Memory B cell (primary cell): Measurements from ENCODE around the gene COX6A1.

Experiments
- ATAC-seq: fragments of 150-1000 bp; cut with Tn5 transposase; 2 replicates; pipeline ENCODE4 v1.10.0; 2021; ENCODE audit warnings: low read depth, mild to moderate bottlenecking, moderate library complexity
- DNase-seq, 2 donors: peaks; one replicate each; pipeline ENCODE4 v3.0.0; 2022; ENCODE audit warnings: low spot score in 2 of 2
- H3K27ac Mint-ChIP-seq: one replicate; pipeline ENCODE4 v1.8.0; 2022; ENCODE audit warnings: mild to moderate bottlenecking, moderate library complexity, mixed read lengths
- H3K27me3 Mint-ChIP-seq: one replicate; pipeline ENCODE4 v1.8.0; 2022; ENCODE audit warnings: mixed read lengths
- H3K36me3 Mint-ChIP-seq: one replicate; pipeline ENCODE4 v1.8.0; 2022; ENCODE audit warnings: mild to moderate bottlenecking, mixed read lengths
- H3K4me1 Mint-ChIP-seq: one replicate; pipeline ENCODE4 v1.8.0; 2022; ENCODE audit warnings: mixed read lengths
- H3K4me3 Mint-ChIP-seq: one replicate; pipeline ENCODE4 v1.8.0; 2022; ENCODE audit warnings: mild to moderate bottlenecking, moderate library complexity, mixed read lengths
- H3K9me3 Mint-ChIP-seq: one replicate; pipeline ENCODE4 v1.8.0; 2022; ENCODE audit warnings: mixed read lengths

The COX6A1 gene

GRCh38 chr12:120467439-120467838 lies 29.5 kb downstream of the COX6A1 start:
- no peak for ATAC-seq
- H3K27me3 Mint-ChIP-seq: no peaks in the 10 kb centered on the region
- no peak for DNase-seq
- peak overlapping the region; percentile 22 for H3K4me3 Mint-ChIP-seq
- peaks cover 22% of the 10 kb centered on the region for H3K4me1 Mint-ChIP-seq
- peak overlapping the region; percentile 86 for H3K27ac Mint-ChIP-seq
- H3K36me3 Mint-ChIP-seq: peaks cover 16% of the 10 kb centered on the region
- H3K9me3 Mint-ChIP-seq: no peaks in the 10 kb centered on the region

GRCh38 chr12:120468325-120468820 lies 30.5 kb downstream of the COX6A1 start:
- Mint-ChIP-seq H3K36me3 (peaks cover 14% of the 10 kb centered on the region), H3K4me3 (peak overlapping the region; percentile 89), H3K27ac (peak overlapping the region; percentile 86), H3K4me1 (peaks cover 22% of the 10 kb centered on the region), H3K27me3 (no peaks in the 10 kb centered on the region), H3K9me3 (no peaks in the 10 kb centered on the region)
- no peak for ATAC-seq
- DNase-seq: no peak

- ATAC-seq: peak; percentile 54
- Mint-ChIP-seq H3K27me3 (no peaks in the 10 kb centered on the region), H3K36me3 (peaks cover 14% of the 10 kb centered on the region), H3K4me3 (peak overlapping the region; percentile 89), H3K9me3 (no peaks in the 10 kb centered on the region), H3K27ac (peak overlapping the region; percentile 86), H3K4me1 (peaks cover 22% of the 10 kb centered on the region)
- DNase-seq: peak in 1 of 2 donors; percentile 34
Measured at GRCh38 chr12:120468821-120469449, 31.0 kb downstream of the COX6A1 start.

- H3K27me3 Mint-ChIP-seq: no peaks in the 10 kb centered on the region
- H3K27ac Mint-ChIP-seq: peak within 1 kb of the TSS; percentile 86
- peaks cover 10% of the 10 kb centered on the region for H3K36me3 Mint-ChIP-seq
- DNase-seq (peak; percentile 98), ATAC-seq (peak; percentile 81)
- H3K9me3 Mint-ChIP-seq: no peaks in the 10 kb centered on the region
- H3K4me3 Mint-ChIP-seq: peak within 1 kb of the TSS; percentile 89
- H3K4me1 Mint-ChIP-seq: peaks cover 20% of the 10 kb centered on the region
Measured at GRCh38 chr12:120469450-120470149, 31.7 kb downstream of the COX6A1 start, which contains the start of gene SRSF9. Gene SRSF9, minus strand, starts transcription at chr12:120469748. Its CDS starts 139 bp downstream, at chr12:120469609.

- Mint-ChIP-seq H3K36me3 (peaks cover 7% of the 10 kb centered on the region), H3K27me3 (no peaks in the 10 kb centered on the region), H3K4me3 (peak overlapping the region; percentile 89), H3K27ac (peak overlapping the region; percentile 86), H3K9me3 (no peaks in the 10 kb centered on the region), H3K4me1 (peaks cover 19% of the 10 kb centered on the region)
- DNase-seq: no peak
- ATAC-seq: no peak
Measured at GRCh38 chr12:120470150-120470784, 32.4 kb downstream of the COX6A1 start.

GRCh38 chr12:120472521-120472920 lies 34.6 kb downstream of the COX6A1 start:
- Mint-ChIP-seq H3K27me3 (no peaks in the 10 kb centered on the region), H3K4me1 (peaks cover 9% of the 10 kb centered on the region), H3K4me3 (no peak overlapping the region), H3K36me3 (peaks cover under 1% of the 10 kb centered on the region), H3K9me3 (no peaks in the 10 kb centered on the region), H3K27ac (no peak overlapping the region)
- ATAC-seq (no peak), DNase-seq (no peak)

- H3K27ac Mint-ChIP-seq: no peak overlapping the region
- H3K27me3 Mint-ChIP-seq: no peaks in the 10 kb centered on the region
- no peaks in the 10 kb centered on the region for H3K9me3 Mint-ChIP-seq
- H3K4me1 Mint-ChIP-seq: peaks cover 4% of the 10 kb centered on the region
- DNase-seq (no peak), ATAC-seq (no peak)
- no peak overlapping the region for H3K4me3 Mint-ChIP-seq
- H3K36me3 Mint-ChIP-seq: no peaks in the 10 kb centered on the region
Measured at GRCh38 chr12:120473807-120474615, 36.1 kb downstream of the COX6A1 start.

GRCh38 chr12:120474616-120474960 lies 36.7 kb downstream of the COX6A1 start:
- H3K27ac Mint-ChIP-seq: no peak overlapping the region
- H3K9me3 Mint-ChIP-seq: no peaks in the 10 kb centered on the region
- no peaks in the 10 kb centered on the region for H3K36me3 Mint-ChIP-seq
- no peak for DNase-seq
- peaks cover 4% of the 10 kb centered on the region for H3K4me1 Mint-ChIP-seq
- no peaks in the 10 kb centered on the region for H3K27me3 Mint-ChIP-seq
- ATAC-seq: no peak
- H3K4me3 Mint-ChIP-seq: no peak overlapping the region

GRCh38 chr12:120475643-120476042 lies 37.7 kb downstream of the COX6A1 start:
- no peaks in the 10 kb centered on the region for H3K36me3 Mint-ChIP-seq
- H3K4me3 Mint-ChIP-seq: no peak overlapping the region
- no peaks in the 10 kb centered on the region for H3K4me1 Mint-ChIP-seq
- no peaks in the 10 kb centered on the region for H3K9me3 Mint-ChIP-seq
- H3K27me3 Mint-ChIP-seq: no peaks in the 10 kb centered on the region
- DNase-seq: no peak
- H3K27ac Mint-ChIP-seq: no peak overlapping the region
- no peak for ATAC-seq

GRCh38 chr12:120479458-120479857 lies 41.5 kb downstream of the COX6A1 start:
- ATAC-seq (no peak), DNase-seq (no peak)
- Mint-ChIP-seq H3K4me1 (peaks cover 2% of the 10 kb centered on the region), H3K27ac (no peak overlapping the region), H3K27me3 (no peaks in the 10 kb centered on the region), H3K9me3 (no peaks in the 10 kb centered on the region), H3K36me3 (no peaks in the 10 kb centered on the region), H3K4me3 (no peak overlapping the region)

- H3K4me1 Mint-ChIP-seq: peaks cover 2% of the 10 kb centered on the region
- no peaks in the 10 kb centered on the region for H3K27me3 Mint-ChIP-seq
- no peak overlapping the region for H3K27ac Mint-ChIP-seq
- no peak overlapping the region for H3K4me3 Mint-ChIP-seq
- DNase-seq (no peak), ATAC-seq (no peak)
- no peaks in the 10 kb centered on the region for H3K36me3 Mint-ChIP-seq
- H3K9me3 Mint-ChIP-seq: no peaks in the 10 kb centered on the region
Measured at GRCh38 chr12:120480211-120480610, 42.3 kb downstream of the COX6A1 start.

GRCh38 chr12:120481022-120481767 lies 43.3 kb downstream of the COX6A1 start:
- DNase-seq (no peak), ATAC-seq (no peak)
- no peak overlapping the region for H3K4me3 Mint-ChIP-seq
- no peaks in the 10 kb centered on the region for H3K27me3 Mint-ChIP-seq
- no peak overlapping the region for H3K27ac Mint-ChIP-seq
- no peaks in the 10 kb centered on the region for H3K9me3 Mint-ChIP-seq
- no peaks in the 10 kb centered on the region for H3K36me3 Mint-ChIP-seq
- H3K4me1 Mint-ChIP-seq: peaks cover 2% of the 10 kb centered on the region

- H3K27ac Mint-ChIP-seq: no peak overlapping the region
Measured at GRCh38 chr12:120483621-120484020, 45.7 kb downstream of the COX6A1 start.

More at GRCh38 chr12:120483621-120484020, 45.7 kb downstream of the COX6A1 start:
- no peak overlapping the region for H3K4me3 Mint-ChIP-seq
- ATAC-seq: no peak
- DNase-seq: no peak
- no peaks in the 10 kb centered on the region for H3K27me3 Mint-ChIP-seq
- H3K4me1 Mint-ChIP-seq: peaks cover 2% of the 10 kb centered on the region
- H3K36me3 Mint-ChIP-seq: no peaks in the 10 kb centered on the region
- H3K9me3 Mint-ChIP-seq: no peaks in the 10 kb centered on the region
